Ovary (tissue), 9 donors: ENCODE results near the gene HNRNPA1L2. TPM values are rescaled to one million over a fixed set of nuclear protein-coding genes. Genes with fewer than 3 reads are reported as not detected.
"Not testable (repeated sequence)": the region's sequence is repeated elsewhere in the genome, so short reads cannot be mapped to it uniquely, and the experiment has no call there.

Experiments
- DNase-seq, 5 donors: peaks; one replicate each; pipeline ENCODE4 v3.0.0-alpha.2; 2019 to 2020
- H3K27ac ChIP-seq, 2 donors: fragments of 200-600 bp; one replicate each; pipeline versions ENCODE4 v1.5.1 to v1.8.0; 2019 to 2022
- H3K27me3 ChIP-seq: fragments of 200-600 bp; one replicate; pipeline ENCODE4 v1.8.0; 2022
- H3K36me3 ChIP-seq: fragments of 200-600 bp; sonication (generic); one replicate; pipeline ENCODE4 v1.5.1; 2019
- H3K4me1 ChIP-seq: one replicate; pipeline ENCODE4 v1.8.1; 2013; ENCODE audit warnings: mild to moderate bottlenecking, moderate library complexity; ENCODE audit not compliant: insufficient read depth
- H3K4me3 ChIP-seq: fragments of 200-600 bp; sonication (generic); one replicate; pipeline ENCODE4 v1.5.1; 2017
- H3K9me3 ChIP-seq, 2 donors: fragments of 200-600 bp in 1 of 2; sonication (generic) in 1 of 2; one replicate each; pipeline versions ENCODE4 v1.5.1 to v1.8.1; 2013 to 2019; ENCODE audit warnings: mild to moderate bottlenecking in 1 of 2, moderate library complexity in 1 of 2
- EP300 ChIP-seq: sonication (generic); formaldehyde crosslinking; IDR thresholded peaks from one replicate; pipeline ENCODE4 v1.6.1; 2017; ENCODE audit warnings: antibody characterized with exemption
- POLR2A ChIP-seq: fragments of 450-650 bp; IDR thresholded peaks from one replicate; pipeline ENCODE4 v1.6.1; 2017; ENCODE audit warnings: antibody characterized with exemption, mild to moderate bottlenecking, moderate library complexity
- WGBS, 3 donors: extraction: QIAGEN DNeasy Blood & Tissue Kit in 1 of 3; methylation state at CpG; one replicate each; pipeline versions ENCODE4 v1.1.5 to v1.1.7; 2013 to 2017; 5-methylcytosine and 5-hydroxymethylcytosine counted together
- intact Hi-C, 4 donors: fragments of 100-400 bp; cut with DNase I; formaldehyde crosslinking; loops; one replicate each; pipeline versions ENCODE4 v1.11.0 to v1.15.1; 2022 to 2023
- polyA plus RNA-seq, 2 donors: library from polyadenylated mRNA; stranded (reverse); fragments of 200-250 nt in 1 of 2; fragments of 350-450 nt in 1 of 2; fragmentation: Illumina TruSeq in 1 of 2; extraction: RNeasy Lipid Tissue Mini Kit (QIAGEN cat#74804) in 1 of 2; gene quantifications; one replicate each; pipeline ENCODE4 v1.2.3, GENCODE V29; 2013 to 2014
- total RNA-seq, 7 donors: library from RNA; depleted of rRNA in 2 of 7; stranded (reverse); fragments of >200 nt in 2 of 7; fragmentation: NEBNext Ultra II Directional in 3 of 7; extraction: Animal tissue kit (Norgen Biotek cat#: 25700) in 3 of 7; gene quantifications; one replicate each; pipeline versions ENCODE4 v1.1.0 to v1.2.4, GENCODE V29; 2016 to 2023
- TF ChIP-seq, protein P1 (sequence below), 3 donors: fragments of 450-650 bp in 2 of 3; fragments of 200-600 bp in 1 of 3; IDR thresholded peaks; one replicate each; pipeline versions ENCODE4 v1.5.1 to v1.8.0; 2016 to 2022; ENCODE audit warnings: antibody characterized with exemption in 3 of 3, mild to moderate bottlenecking in 1 of 3
- donor health status: DM: no; HTN: no; CAD: no; lungs with moderate emphysema.
- donor health status: DM: no; HTN: no; CAD: no.
- donor health status: Bipolar disorder and iron deficiency.
- donor health status: DM: yes; HTN: yes; CAD: no.
- donor health status: DM: no; HTN: no; CAD: no.
- donor health status: DM: yes; HTN: yes; CAD: no.

The HNRNPA1L2 gene
- total and polyA plus RNA-seq, 9 donors: 2.3 to 16.2 (median 10.3) TPM

GRCh38 chr13:52599037-52599847 lies 43.0 kb upstream of the HNRNPA1L2 start:
- peak overlapping the region; percentile 74 for H3K4me3 ChIP-seq
- no peak for DNase-seq
- peak overlapping the region; percentile 22 to 63 for H3K27ac ChIP-seq
- WGBS, 3 donors: 5 to 11% (median 6%) methylated on average over 13 of the region's 13 CpGs
- no peaks in the 10 kb centered on the region for H3K9me3 ChIP-seq
- TF ChIP-seq POLR2A: no peak
- TF ChIP-seq, protein P1, sequence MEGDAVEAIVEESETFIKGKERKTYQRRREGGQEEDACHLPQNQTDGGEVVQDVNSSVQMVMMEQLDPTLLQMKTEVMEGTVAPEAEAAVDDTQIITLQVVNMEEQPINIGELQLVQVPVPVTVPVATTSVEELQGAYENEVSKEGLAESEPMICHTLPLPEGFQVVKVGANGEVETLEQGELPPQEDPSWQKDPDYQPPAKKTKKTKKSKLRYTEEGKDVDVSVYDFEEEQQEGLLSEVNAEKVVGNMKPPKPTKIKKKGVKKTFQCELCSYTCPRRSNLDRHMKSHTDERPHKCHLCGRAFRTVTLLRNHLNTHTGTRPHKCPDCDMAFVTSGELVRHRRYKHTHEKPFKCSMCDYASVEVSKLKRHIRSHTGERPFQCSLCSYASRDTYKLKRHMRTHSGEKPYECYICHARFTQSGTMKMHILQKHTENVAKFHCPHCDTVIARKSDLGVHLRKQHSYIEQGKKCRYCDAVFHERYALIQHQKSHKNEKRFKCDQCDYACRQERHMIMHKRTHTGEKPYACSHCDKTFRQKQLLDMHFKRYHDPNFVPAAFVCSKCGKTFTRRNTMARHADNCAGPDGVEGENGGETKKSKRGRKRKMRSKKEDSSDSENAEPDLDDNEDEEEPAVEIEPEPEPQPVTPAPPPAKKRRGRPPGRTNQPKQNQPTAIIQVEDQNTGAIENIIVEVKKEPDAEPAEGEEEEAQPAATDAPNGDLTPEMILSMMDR (IDR thresholded peaks at IDR 0.05): no peak
- no peak for TF ChIP-seq EP300
- H3K27me3 ChIP-seq: no peaks in the 10 kb centered on the region
- no peaks in the 10 kb centered on the region for H3K36me3 ChIP-seq
- no peaks in the 10 kb centered on the region for H3K4me1 ChIP-seq
- intact Hi-C loops: no loop called here

GRCh38 chr13:52599848-52600603 lies 42.2 kb upstream of the HNRNPA1L2 start:
- no peaks in the 10 kb centered on the region for H3K4me1 ChIP-seq
- H3K4me3 ChIP-seq: peak overlapping the region; percentile 74
- DNase-seq: peak; percentile 21 to 70 (median 47)
- no peaks in the 10 kb centered on the region for H3K9me3 ChIP-seq
- H3K27ac ChIP-seq: peak overlapping the region; percentile 22 to 63
- H3K36me3 ChIP-seq: no peaks in the 10 kb centered on the region
- no peaks in the 10 kb centered on the region for H3K27me3 ChIP-seq
- TF ChIP-seq, protein P1 (IDR thresholded peaks at IDR 0.05): no peak
- TF ChIP-seq POLR2A: no peak
- no peak for TF ChIP-seq EP300
- 0 to 1% (median 1%) methylated on average over 38 to 73 of the region's 73 CpGs for WGBS, 3 donors
- intact Hi-C loops: loop anchor here in 1 of 4 donors (10.0 kb wide), 1 partner anchor 145 kb away; the partner anchor contains the start of genes CKAP2 and VPS36

DNA sequence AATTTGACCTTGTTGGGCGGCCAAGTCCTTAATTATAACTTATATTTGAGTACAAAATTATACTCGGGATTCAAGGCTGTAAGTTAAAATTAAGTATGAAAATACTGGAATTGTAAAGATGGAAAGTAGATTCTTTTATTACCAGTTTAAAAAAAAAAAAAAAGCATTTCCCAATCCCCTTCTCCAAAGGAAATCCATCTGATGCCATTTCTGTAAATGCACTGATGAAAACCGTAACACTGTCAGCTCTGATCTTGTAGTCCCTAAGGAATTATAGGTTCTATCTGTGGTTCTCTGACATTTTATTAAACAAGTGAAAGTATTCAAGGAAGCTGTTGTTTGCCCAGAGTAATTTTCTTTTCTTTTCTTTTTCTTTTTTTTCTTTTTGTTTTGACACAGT lies 41.6 kb upstream of the HNRNPA1L2 start:
- H3K4me3 ChIP-seq: peak overlapping the region; percentile 74
- DNase-seq: no peak
- WGBS, 3 donors: 5 to 50% (median 19%) methylated on average over 3 of the region's 3 CpGs
- H3K27ac ChIP-seq: peak overlapping the region in 1 of 2 donors; percentile 63
- intact Hi-C loops: loop anchor here in 1 of 4 donors (10.0 kb wide), 1 partner anchor 146 kb away; the partner anchor contains the start of genes CKAP2 and VPS36
- H3K9me3 ChIP-seq: no peaks in the 10 kb centered on the region
- no peaks in the 10 kb centered on the region for H3K27me3 ChIP-seq
- no peaks in the 10 kb centered on the region for H3K4me1 ChIP-seq
- TF ChIP-seq EP300: no peak
- H3K36me3 ChIP-seq: no peaks in the 10 kb centered on the region

- H3K4me3 ChIP-seq, H3K4me1 ChIP-seq, DNase-seq, H3K36me3 ChIP-seq, H3K27me3 ChIP-seq, H3K9me3 ChIP-seq, H3K27ac ChIP-seq: not testable (repeated sequence)
- intact Hi-C loops: loop anchor here in 1 of 4 donors (10.0 kb wide), 1 partner anchor 149 kb away; the partner anchor contains the start of genes CKAP2 and VPS36
- 81 to 93% (median 91%) methylated on average over 2 to 4 of the region's 4 CpGs for WGBS, 3 donors
Observed at GRCh38 chr13:52603316-52603715, 38.9 kb upstream of the HNRNPA1L2 start.

- H3K4me1 ChIP-seq, H3K27me3 ChIP-seq, H3K4me3 ChIP-seq, DNase-seq, H3K27ac ChIP-seq, H3K36me3 ChIP-seq, H3K9me3 ChIP-seq: not testable (repeated sequence)
- WGBS, 3 donors: 75 to 86% (median 80%) methylated on average over 6 of the region's 6 CpGs
- intact Hi-C loops: loop anchor here in 1 of 4 donors (10.0 kb wide), 1 partner anchor 151 kb away; the partner anchor contains the start of genes CKAP2 and VPS36
Observed at GRCh38 chr13:52606126-52606525, 36.1 kb upstream of the HNRNPA1L2 start.

DNA sequence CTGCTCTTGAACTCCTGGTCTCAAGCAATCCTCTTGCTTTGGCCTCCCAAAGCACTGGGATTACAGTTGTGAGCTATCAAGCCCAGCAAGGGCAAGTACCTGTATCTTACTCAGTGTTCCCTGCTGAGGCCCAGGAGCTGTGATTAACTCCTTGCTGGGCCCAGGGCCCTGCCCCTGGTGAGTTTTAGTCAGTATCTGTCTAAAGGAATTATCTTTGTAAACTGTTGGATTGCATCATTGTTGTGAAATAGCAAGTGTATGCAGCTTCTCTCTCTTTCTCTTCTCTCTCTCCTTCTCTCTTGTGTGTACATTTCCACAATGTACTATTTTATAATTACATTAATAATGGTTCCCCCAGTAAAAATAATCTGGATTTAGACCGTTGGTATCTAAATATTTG lies 35.4 kb upstream of the HNRNPA1L2 start:
- H3K4me3 ChIP-seq, H3K27me3 ChIP-seq, H3K36me3 ChIP-seq, H3K27ac ChIP-seq, H3K4me1 ChIP-seq, H3K9me3 ChIP-seq, DNase-seq: not testable (repeated sequence)
- intact Hi-C loops: loop anchor here in 1 of 4 donors (10.0 kb wide), 1 partner anchor 152 kb away; the partner anchor contains the start of genes CKAP2 and VPS36
- 48 to 60% (median 57%) methylated on average over 1 of the region's 1 CpG for WGBS, 3 donors

DNA sequence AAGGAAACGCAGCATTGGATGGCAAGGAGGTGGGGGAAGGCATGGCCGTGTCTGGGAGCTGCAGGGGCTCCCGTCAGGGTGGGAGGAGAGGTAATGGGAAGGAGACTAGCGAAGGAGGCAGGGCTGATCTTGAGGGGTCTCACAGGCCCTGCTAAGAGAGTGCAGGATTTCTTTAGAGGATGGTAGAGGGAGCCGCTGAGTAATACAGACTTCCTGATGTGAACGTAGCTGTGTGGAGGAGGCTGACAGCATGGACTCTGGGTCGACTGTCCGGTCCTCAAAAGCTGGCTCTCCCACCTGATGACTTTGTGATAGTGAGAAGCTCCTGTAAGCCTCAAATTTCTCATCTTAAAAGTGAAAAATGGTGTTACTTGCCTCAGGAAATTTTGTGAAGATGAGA lies 34.0 kb upstream of the HNRNPA1L2 start:
- H3K9me3 ChIP-seq, DNase-seq, H3K4me1 ChIP-seq, H3K36me3 ChIP-seq, H3K27ac ChIP-seq, H3K4me3 ChIP-seq, H3K27me3 ChIP-seq: not testable (repeated sequence)
- WGBS, 3 donors: 25 to 34% (median 33%) methylated on average over 8 of the region's 8 CpGs
- intact Hi-C loops: loop anchor here in 1 of 4 donors (10.0 kb wide), 1 partner anchor 153 kb away; the partner anchor contains the start of genes CKAP2 and VPS36

- not testable (repeated sequence) for H3K4me1 ChIP-seq, H3K36me3 ChIP-seq, H3K9me3 ChIP-seq, H3K27me3 ChIP-seq, DNase-seq, H3K27ac ChIP-seq, H3K4me3 ChIP-seq
- 73 to 80% (median 80%) methylated on average over 10 of the region's 10 CpGs for WGBS, 3 donors
- intact Hi-C loops: loop anchor here in 1 of 4 donors (10.0 kb wide), 1 partner anchor 154 kb away; the partner anchor contains the start of genes CKAP2 and VPS36
Observed at GRCh38 chr13:52609013-52609606, 33.1 kb upstream of the HNRNPA1L2 start.
